Measurements from ENCODE around the gene PTH2.

DNA sequence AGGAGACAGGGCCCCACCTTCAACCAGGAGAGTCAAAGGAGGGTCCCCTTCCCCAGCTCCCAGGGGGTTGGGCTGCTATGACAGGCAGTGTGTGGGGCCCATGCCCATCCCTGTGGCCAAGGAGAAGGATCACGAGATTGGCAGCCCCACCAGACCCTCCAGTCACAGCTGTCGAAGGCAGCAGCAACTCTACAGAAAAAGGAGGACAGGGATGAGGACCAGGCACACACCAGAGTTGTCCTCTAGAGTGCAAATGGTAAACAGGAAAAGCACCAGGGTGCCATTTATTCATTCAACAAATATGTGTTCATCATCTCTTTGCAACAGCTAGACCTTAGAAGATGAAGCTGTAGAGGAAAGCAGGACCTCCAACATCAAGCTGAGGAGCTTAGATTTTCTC is 4.1 kb downstream of the PTH2 start:
- TF ChIP-seq, protein P1, sequence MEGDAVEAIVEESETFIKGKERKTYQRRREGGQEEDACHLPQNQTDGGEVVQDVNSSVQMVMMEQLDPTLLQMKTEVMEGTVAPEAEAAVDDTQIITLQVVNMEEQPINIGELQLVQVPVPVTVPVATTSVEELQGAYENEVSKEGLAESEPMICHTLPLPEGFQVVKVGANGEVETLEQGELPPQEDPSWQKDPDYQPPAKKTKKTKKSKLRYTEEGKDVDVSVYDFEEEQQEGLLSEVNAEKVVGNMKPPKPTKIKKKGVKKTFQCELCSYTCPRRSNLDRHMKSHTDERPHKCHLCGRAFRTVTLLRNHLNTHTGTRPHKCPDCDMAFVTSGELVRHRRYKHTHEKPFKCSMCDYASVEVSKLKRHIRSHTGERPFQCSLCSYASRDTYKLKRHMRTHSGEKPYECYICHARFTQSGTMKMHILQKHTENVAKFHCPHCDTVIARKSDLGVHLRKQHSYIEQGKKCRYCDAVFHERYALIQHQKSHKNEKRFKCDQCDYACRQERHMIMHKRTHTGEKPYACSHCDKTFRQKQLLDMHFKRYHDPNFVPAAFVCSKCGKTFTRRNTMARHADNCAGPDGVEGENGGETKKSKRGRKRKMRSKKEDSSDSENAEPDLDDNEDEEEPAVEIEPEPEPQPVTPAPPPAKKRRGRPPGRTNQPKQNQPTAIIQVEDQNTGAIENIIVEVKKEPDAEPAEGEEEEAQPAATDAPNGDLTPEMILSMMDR (IDR thresholded peaks at IDR 0.05; ENCODE audit: low read depth, low read length) = no peak
- no peak for TF ChIP-seq POLR2A (IDR thresholded peaks at IDR 0.05; ENCODE audit: extremely low read depth, insufficient read length)
- TF ChIP-seq, protein P2, sequence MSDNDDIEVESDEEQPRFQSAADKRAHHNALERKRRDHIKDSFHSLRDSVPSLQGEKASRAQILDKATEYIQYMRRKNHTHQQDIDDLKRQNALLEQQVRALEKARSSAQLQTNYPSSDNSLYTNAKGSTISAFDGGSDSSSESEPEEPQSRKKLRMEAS (IDR thresholded peaks at IDR 0.05; ENCODE audit: low read depth, low read length) = no peak
